ENCODE measurements around the gene NCOA7.

NCOA7 gene

GRCh38 chr6:125979101-125979500, 188.3 kb downstream of the NCOA7 start:
- no peaks in the 10 kb centered on the region for H3K9me3 ChIP-seq (ENCODE audit: insufficient read depth, low read length)
- no peak overlapping the region for H3K9ac ChIP-seq (ENCODE audit: low read length)
- H3K36me3 ChIP-seq (replicated peaks; ENCODE audit: low read depth, low read length), result no peaks in the 10 kb centered on the region
- H3K4me2 ChIP-seq (ENCODE audit: low read length), result no peak overlapping the region
- H2AFZ ChIP-seq (ENCODE audit: low read depth, low read length), result no peak overlapping the region
- H3K27ac ChIP-seq (ENCODE audit: low read length), result no peak overlapping the region
- H4K20me1 ChIP-seq (ENCODE audit: insufficient read depth, low read length), result no peaks in the 10 kb centered on the region
- TF ChIP-seq, protein P1, sequence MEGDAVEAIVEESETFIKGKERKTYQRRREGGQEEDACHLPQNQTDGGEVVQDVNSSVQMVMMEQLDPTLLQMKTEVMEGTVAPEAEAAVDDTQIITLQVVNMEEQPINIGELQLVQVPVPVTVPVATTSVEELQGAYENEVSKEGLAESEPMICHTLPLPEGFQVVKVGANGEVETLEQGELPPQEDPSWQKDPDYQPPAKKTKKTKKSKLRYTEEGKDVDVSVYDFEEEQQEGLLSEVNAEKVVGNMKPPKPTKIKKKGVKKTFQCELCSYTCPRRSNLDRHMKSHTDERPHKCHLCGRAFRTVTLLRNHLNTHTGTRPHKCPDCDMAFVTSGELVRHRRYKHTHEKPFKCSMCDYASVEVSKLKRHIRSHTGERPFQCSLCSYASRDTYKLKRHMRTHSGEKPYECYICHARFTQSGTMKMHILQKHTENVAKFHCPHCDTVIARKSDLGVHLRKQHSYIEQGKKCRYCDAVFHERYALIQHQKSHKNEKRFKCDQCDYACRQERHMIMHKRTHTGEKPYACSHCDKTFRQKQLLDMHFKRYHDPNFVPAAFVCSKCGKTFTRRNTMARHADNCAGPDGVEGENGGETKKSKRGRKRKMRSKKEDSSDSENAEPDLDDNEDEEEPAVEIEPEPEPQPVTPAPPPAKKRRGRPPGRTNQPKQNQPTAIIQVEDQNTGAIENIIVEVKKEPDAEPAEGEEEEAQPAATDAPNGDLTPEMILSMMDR (IDR thresholded peaks at IDR 0.05; ENCODE audit: low read depth, low read length), result no peak
- TF ChIP-seq EZH2phosphoT487 (IDR thresholded peaks at IDR 0.05; ENCODE audit: low read depth), result no peak
- peaks cover 3% of the 10 kb centered on the region; the same call in 1 of the 2 replicates for H3K4me1 ChIP-seq (ENCODE audit: low read length)
- H3K79me2 ChIP-seq (ENCODE audit: low read length), result no peaks in the 10 kb centered on the region
- H3K4me3 ChIP-seq (ENCODE audit: low read length), result no peak overlapping the region
- H3K27me3 ChIP-seq (ENCODE audit: low read depth, low read length), result no peaks in the 10 kb centered on the region

All from OCI-LY3 (cell line).